Endodermal cell (in vitro differentiated cells): ENCODE measurements around the gene DEFB108B. TPM values are rescaled to one million over a fixed set of nuclear protein-coding genes. Genes with fewer than 3 reads are reported as not detected.
"Not testable (repeated sequence)": the region's sequence is repeated elsewhere in the genome, so short reads cannot be mapped to it uniquely, and the experiment has no call there.

Experiments used
- DNase-seq: peaks from one replicate; pipeline ENCODE4 v3.0.0-alpha.2; 2017
- H3K27ac ChIP-seq: 2 replicates; pipeline ENCODE4 v1.5.1; 2013; ENCODE audit warnings: mild to moderate bottlenecking, low read depth, low read length, moderate library complexity
- H3K27me3 ChIP-seq: 2 replicates; pipeline ENCODE4 v1.6.1; 2013; ENCODE audit warnings: mild to moderate bottlenecking, low read length, moderate library complexity; ENCODE audit not compliant: insufficient read depth, control insufficient read depth, poor library complexity, severe bottlenecking
- H3K36me3 ChIP-seq: 2 replicates; pipeline ENCODE4 v1.7.0; 2013; ENCODE audit warnings: mild to moderate bottlenecking, low read length, moderate library complexity; ENCODE audit not compliant: control insufficient read depth, insufficient read depth
- H3K4me1 ChIP-seq: one replicate; pipeline ENCODE4 v1.7.0; 2013; ENCODE audit warnings: low read length; ENCODE audit not compliant: control insufficient read depth, insufficient read depth
- H3K4me3 ChIP-seq: 2 replicates; pipeline ENCODE4 v1.5.1; 2013; ENCODE audit warnings: mild to moderate bottlenecking, low read length, moderate library complexity
- H3K9ac ChIP-seq: 2 replicates; pipeline ENCODE4 v1.6.1; 2013; ENCODE audit warnings: mild to moderate bottlenecking, low read length, moderate library complexity; ENCODE audit not compliant: poor library complexity, severe bottlenecking; ENCODE audit errors: extremely low read depth
- H3K9me3 ChIP-seq: 2 replicates; pipeline ENCODE4 v1.6.1; 2013; ENCODE audit warnings: mild to moderate bottlenecking, low read length, moderate library complexity; ENCODE audit not compliant: control insufficient read depth
- H3K27ac Mint-ChIP-seq: 2 replicates; pipeline ENCODE4 v1.8.0; 2020; ENCODE audit warnings: mixed read lengths
- H3K27me3 Mint-ChIP-seq: 2 replicates; pipeline ENCODE4 v1.8.0; 2021; ENCODE audit warnings: mild to moderate bottlenecking, mixed read lengths; ENCODE audit not compliant: insufficient read depth
- H3K36me3 Mint-ChIP-seq: 2 replicates; pipeline ENCODE4 v1.8.0; 2020; ENCODE audit warnings: low read depth, mixed read lengths
- H3K4me1 Mint-ChIP-seq: 2 replicates; pipeline ENCODE4 v1.8.0; 2020; ENCODE audit warnings: mixed read lengths
- H3K4me3 Mint-ChIP-seq: 2 replicates; pipeline ENCODE4 v1.8.0; 2020; ENCODE audit warnings: mild to moderate bottlenecking, moderate library complexity, mixed read lengths
- H3K9me3 Mint-ChIP-seq: 2 replicates; pipeline ENCODE4 v1.8.0; 2020; ENCODE audit warnings: mild to moderate bottlenecking, mixed read lengths
- CTCF ChIP-seq: fragments of 200-600 bp; sonication (generic); conservative IDR thresholded peaks from 2 replicates; pipeline ENCODE4 v1.5.0; 2021; ENCODE audit warnings: antibody characterized with exemption, mild to moderate bottlenecking
- WGBS, 2 experiments: methylation state at CpG; one replicate each; pipeline versions ENCODE4 v1.1.5 to v1.1.7; 2013; ENCODE audit warnings: missing lambda C conversion rate in 2 of 2, mixed read lengths in 1 of 2; ENCODE audit not compliant: insufficient coverage in 1 of 2, insufficient read length in 1 of 2; 5-methylcytosine and 5-hydroxymethylcytosine counted together
- total RNA-seq, 2 donors: library from RNA; stranded (reverse); fragmentation: NEBNext Ultra II Directional in 1 of 2; extraction: Animal tissue kit (Norgen Biotek cat#: 25700) in 1 of 2; gene quantifications; 2 replicates in 1 of 2; 3 replicates in 1 of 2; pipeline ENCODE4 v1.2.1, GENCODE V29; 2021

DEFB108B gene
- total RNA-seq, 2 donors from 2014 or later: not detected

DNA sequence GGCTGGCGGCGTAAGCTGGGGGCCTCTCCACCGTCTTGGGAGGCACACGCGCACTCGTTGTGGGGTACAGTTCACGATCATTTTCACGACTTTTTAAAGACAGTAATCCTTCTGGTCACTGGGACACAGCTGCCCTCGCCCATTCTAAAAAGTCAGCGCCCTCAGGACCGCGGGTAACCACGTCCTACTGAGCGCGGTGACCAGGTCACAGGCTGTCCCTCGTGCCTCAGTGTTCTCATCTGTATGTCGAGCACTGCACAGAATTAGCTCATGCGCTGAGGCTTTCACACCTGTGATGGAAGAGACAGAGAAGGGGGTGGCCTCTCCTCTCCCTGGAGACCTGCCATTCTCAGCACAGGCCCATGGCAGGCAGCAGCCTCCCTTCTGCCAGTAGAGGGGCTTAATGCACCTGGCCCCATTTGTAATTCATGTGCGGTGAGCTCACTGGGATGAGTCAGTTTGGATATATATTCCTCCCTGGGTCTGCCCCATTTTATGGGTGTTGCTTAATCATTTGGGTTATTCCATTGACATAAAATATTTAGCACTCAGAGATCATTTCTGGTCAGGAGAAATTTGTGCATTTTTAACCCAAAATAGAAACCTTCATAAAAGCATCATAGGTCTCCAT is 45.1 kb upstream of the DEFB108B start:
- peak; percentile 83 for DNase-seq
- peak overlapping the region; percentile 97 for H3K27ac Mint-ChIP-seq
- H3K4me3 ChIP-seq: peak overlapping the region; percentile 83
- H3K4me1 ChIP-seq, H3K9me3 ChIP-seq, H3K27me3 Mint-ChIP-seq, H3K36me3 ChIP-seq, H3K27me3 ChIP-seq, H3K9me3 Mint-ChIP-seq: not testable (repeated sequence)
- WGBS, 2 experiments: 0 to 1% methylated on average over 4 to 18 of the region's 19 CpGs
- TF ChIP-seq CTCF: peak; percentile 40
- peak overlapping the region; percentile 60 for H3K9ac ChIP-seq
- H3K4me1 Mint-ChIP-seq: peaks cover 21% of the 10 kb centered on the region
- peak overlapping the region; percentile 84 for H3K4me3 Mint-ChIP-seq
- H3K27ac ChIP-seq: peak overlapping the region; percentile 44
- H3K36me3 Mint-ChIP-seq: peaks cover 13% of the 10 kb centered on the region

DNA sequence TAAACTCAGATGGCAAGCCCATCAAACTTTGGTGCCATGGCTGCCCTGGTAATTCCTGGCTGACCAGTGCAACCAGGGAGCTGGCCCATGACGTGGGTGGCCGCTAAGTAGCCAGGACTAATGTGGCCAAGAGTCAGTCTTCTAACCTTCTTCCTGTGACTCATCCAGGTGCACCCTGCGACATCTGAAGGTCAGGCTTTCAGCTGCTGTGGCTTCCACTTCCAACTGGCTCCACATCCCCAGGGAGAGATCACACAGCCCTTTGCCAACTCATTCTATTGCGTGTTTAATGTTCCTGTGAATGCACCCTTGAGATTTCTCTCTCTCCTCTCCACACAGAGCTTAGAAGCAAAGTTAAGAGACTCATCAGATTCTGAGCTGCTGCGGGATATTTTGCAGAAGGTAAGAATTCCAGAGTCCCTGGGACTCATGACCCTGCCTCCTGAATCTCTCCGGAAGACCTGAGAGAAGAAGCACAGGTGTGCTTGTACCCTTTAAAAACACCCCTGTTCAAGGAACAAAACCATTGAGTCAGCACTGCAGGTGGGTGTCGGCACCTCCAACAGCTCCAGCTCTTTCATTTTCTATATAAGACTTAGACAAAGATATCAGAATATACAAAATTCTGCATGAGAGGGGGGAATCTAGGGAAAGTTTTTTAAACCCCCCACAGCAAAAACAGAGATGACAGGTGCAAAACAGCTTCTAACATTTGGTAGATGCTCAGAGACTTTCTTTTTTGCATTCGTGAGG is 43.4 kb upstream of the DEFB108B start:
- peaks cover 15% of the 10 kb centered on the region for H3K36me3 Mint-ChIP-seq
- not testable (repeated sequence) for H3K36me3 ChIP-seq, H3K9ac ChIP-seq

GRCh38 chr11:71791111-71791510 is 41.9 kb upstream of the DEFB108B start:
- Mint-ChIP-seq H3K4me1 (peaks cover 13% of the 10 kb centered on the region), H3K36me3 (peaks cover 21% of the 10 kb centered on the region)
- not testable (repeated sequence) for H3K36me3 ChIP-seq, H3K4me1 ChIP-seq, DNase-seq, H3K27me3 Mint-ChIP-seq, H3K9me3 ChIP-seq, H3K4me3 Mint-ChIP-seq, H3K9ac ChIP-seq, H3K27me3 ChIP-seq, H3K4me3 ChIP-seq, H3K27ac Mint-ChIP-seq, H3K9me3 Mint-ChIP-seq, H3K27ac ChIP-seq
- WGBS, 2 experiments: 75% methylated on average over 7 of the region's 7 CpGs; no CpG with 5 or more reads in 1 of the 2 experiments

More for the DNA sequence above, 43.4 kb upstream of the DEFB108B start:
- not testable (repeated sequence) for H3K27me3 Mint-ChIP-seq, H3K4me1 ChIP-seq, DNase-seq, H3K27me3 ChIP-seq, H3K27ac Mint-ChIP-seq, H3K9me3 Mint-ChIP-seq, H3K4me3 ChIP-seq, H3K4me3 Mint-ChIP-seq, H3K27ac ChIP-seq, H3K9me3 ChIP-seq
- 88 to 90% methylated on average over 2 to 6 of the region's 8 CpGs for WGBS, 2 experiments
- peaks cover 18% of the 10 kb centered on the region for H3K4me1 Mint-ChIP-seq

- 96 to 100% methylated on average over 2 to 4 of the region's 6 CpGs for WGBS, 2 experiments
- H3K36me3 Mint-ChIP-seq: peaks cover 24% of the 10 kb centered on the region
These were observed 40.3 kb upstream of the DEFB108B start for GRCh38 chr11:71792621-71793235.

More at GRCh38 chr11:71792621-71793235, 40.3 kb upstream of the DEFB108B start:
- not testable (repeated sequence) for H3K27me3 Mint-ChIP-seq, H3K27ac Mint-ChIP-seq, H3K27me3 ChIP-seq, H3K9me3 Mint-ChIP-seq, H3K4me1 ChIP-seq, H3K4me3 ChIP-seq, H3K36me3 ChIP-seq, H3K27ac ChIP-seq, H3K4me3 Mint-ChIP-seq, H3K9me3 ChIP-seq, H3K9ac ChIP-seq
- H3K4me1 Mint-ChIP-seq: peaks cover 12% of the 10 kb centered on the region
- peak; percentile 78 for TF ChIP-seq CTCF
- peak; percentile 76 for DNase-seq
